GM12878 (cell line): ENCODE results near the gene KIAA1217. TPM values are rescaled to one million over a fixed set of nuclear protein-coding genes. Genes with fewer than 3 reads are reported as not detected.

Source experiments
- ATAC-seq: fragments of 200-7000 bp; cut with Tn5 transposase; 3 replicates; pipeline ENCODE4 v1.9.1; 2020; ENCODE audit warnings: mild to moderate bottlenecking, moderate library complexity
- BruUV-seq: library from RNA; stranded (reverse); fragments of 400-500 nt; replicated peaks from 2 replicates; lab custom pipeline; 2021; lab: Mats Ljungman, UMichigan
- CTCF ChIA-PET: fragments of 300-600 bp; sonication (Branson Sonifier 250); formaldehyde crosslinking; extraction: SDS; loops from one replicate; lab custom pipeline; 2021; ENCODE audit warnings: inconsistent platforms; lab: Yijun Ruan, JAX
- POLR2A ChIA-PET: fragments of 350-600 bp; formaldehyde crosslinking; extraction: SDS; loops from one replicate; lab custom pipeline; 2021; ENCODE audit warnings: inconsistent platforms; lab: Charles Lee
- RAD21 ChIA-PET: fragments of 300-600 bp; sonication (Branson Sonifier 250); formaldehyde crosslinking; loops from one replicate; lab custom pipeline; 2023; ENCODE audit warnings: antibody characterized with exemption; ENCODE audit not compliant: unreplicated experiment; lab: Charles Lee
- SMC1A ChIA-PET: fragments of 300-600 bp; sonication (Branson Sonifier 250); formaldehyde crosslinking; loops from one replicate; lab custom pipeline; 2023; ENCODE audit not compliant: unreplicated experiment, uncharacterized antibody; lab: Charles Lee
- DNase-seq: peaks from one replicate; pipeline ENCODE4 v3.0.0-alpha.2; 2011; ENCODE audit warnings: low read depth, low spot score
- FAIRE-seq: peaks from 3 replicates; lab custom pipeline; 2011; peaks lifted over from hg19 to GRCh38; lab: Jason Lieb, UNC
- H2AFZ ChIP-seq: 2 replicates; pipeline ENCODE4 v1.6.0; 2011; ENCODE audit warnings: low read depth, low read length, control low read depth; ENCODE audit not compliant: control insufficient read depth
- H3K27ac ChIP-seq: 2 replicates; pipeline ENCODE4 v1.5.1; 2011; ENCODE audit warnings: control low read depth; ENCODE audit not compliant: control insufficient read depth, insufficient read depth
- H3K27me3 ChIP-seq, 2 experiments: replicated peaks in 1 of 2; 2 replicates each; pipeline versions ENCODE4 v1.6.0 to v1.6.1; 2011; ENCODE audit warnings: low read length in 1 of 2; ENCODE audit not compliant: control insufficient read depth in 2 of 2, insufficient read depth in 2 of 2
- H3K36me3 ChIP-seq, 2 experiments: 2 replicates each; pipeline ENCODE4 v1.5.1; 2011; ENCODE audit warnings: low read length in 1 of 2; ENCODE audit not compliant: control insufficient read depth in 2 of 2, insufficient read depth in 2 of 2
- H3K4me1 ChIP-seq: 2 replicates; pipeline ENCODE4 v1.6.1; 2011; ENCODE audit warnings: mild to moderate bottlenecking, low read length, moderate library complexity, mixed read lengths; ENCODE audit not compliant: control insufficient read depth, insufficient read depth
- H3K4me2 ChIP-seq: 2 replicates; pipeline ENCODE4 v1.6.0; 2011; ENCODE audit warnings: control low read depth; ENCODE audit not compliant: control insufficient read depth, insufficient read depth
- H3K4me3 ChIP-seq: fragments of 200-600 bp; sonication (generic); 2 replicates; pipeline ENCODE4 v1.5.1; 2016
- H3K79me2 ChIP-seq: 2 replicates; pipeline ENCODE4 v1.6.0; 2011; ENCODE audit warnings: low read length; ENCODE audit not compliant: control insufficient read depth, insufficient read depth
- H3K9ac ChIP-seq: 2 replicates; pipeline ENCODE4 v1.8.0; 2011; ENCODE audit warnings: low read length, control low read depth, mixed read lengths; ENCODE audit not compliant: control insufficient read depth, insufficient read depth
- H3K9me3 ChIP-seq: replicated peaks from 3 replicates; pipeline ENCODE4 v1.5.1; 2011; ENCODE audit warnings: mild to moderate bottlenecking, low read length; ENCODE audit not compliant: control insufficient read depth, insufficient read depth
- H4K20me1 ChIP-seq: 2 replicates; pipeline ENCODE4 v1.6.0; 2011; ENCODE audit not compliant: control insufficient read depth, insufficient read depth
- ATF7 ChIP-seq: fragments of 450-650 bp; IDR thresholded peaks from 2 replicates; pipeline ENCODE4 v1.6.1; 2016; ENCODE audit warnings: low read depth, mild to moderate bottlenecking
- FOXM1 ChIP-seq: IDR thresholded peaks from 2 replicates; pipeline ENCODE4 v1.6.1; 2012; ENCODE audit warnings: low read depth, mild to moderate bottlenecking, inconsistent platforms, low read length, moderate library complexity
- IRF3 ChIP-seq: fragments of 450-650 bp; IDR thresholded peaks from 2 replicates; pipeline ENCODE4 v1.6.1; 2014; ENCODE audit warnings: mild to moderate bottlenecking
- RCOR1 ChIP-seq: conservative IDR thresholded peaks from 2 replicates; pipeline ENCODE4 v1.6.1; 2012; ENCODE audit warnings: low read depth, low read length, improper control_type of control experiment
- RFX5 ChIP-seq: IDR thresholded peaks from 2 replicates; pipeline ENCODE4 v1.6.1; 2011; ENCODE audit warnings: low read depth, low read length, improper control_type of control experiment
- YY1 ChIP-seq: IDR thresholded peaks from 2 replicates; pipeline ENCODE4 v1.6.1; 2011; ENCODE audit warnings: low read depth, mild to moderate bottlenecking, low read length
- WGBS: methylation state at CpG from one replicate; pipeline ENCODE4 v1.1.6; 2016; ENCODE audit warnings: low lambda C conversion rate; ENCODE audit not compliant: insufficient replicate concordance, insufficient coverage; ENCODE audit errors: missing lambda C conversion rate; 5-methylcytosine and 5-hydroxymethylcytosine counted together
- in situ Hi-C: fragments of 300-500 bp; cut with MboI; formaldehyde crosslinking; loops from 9 replicates; pipeline ENCODE4 v1.14.3; 2018; ENCODE audit warnings: mixed read lengths
- intact Hi-C: fragments of 100-400 bp; cut with micrococcal nuclease; formaldehyde crosslinking; loops from one replicate; pipeline ENCODE4 v1.14.2; 2022; ENCODE audit not compliant: unreplicated experiment
- polyA plus RNA-seq, 11 experiments: library from polyadenylated mRNA; depleted of rRNA in 4 of 11; unstranded in 6 of 11; stranded (reverse) in 5 of 11; fragments of >200 nt; fragmentation: Nextera tagmentation in 4 of 11; fragmentation: Illumina TruSeq in 1 of 11; extraction: Ambion mirVana in 4 of 11; extraction: Trizol in 1 of 11; gene quantifications; 1 replicate in 1 of 11; 2 replicates in 10 of 11; pipeline versions ENCODE4 v1.2.1 to v1.2.3, GENCODE V29; 2011 to 2016; ENCODE audit warnings: inconsistent platforms in 2 of 11, missing spikeins in 2 of 11, low read depth in 1 of 11
- total RNA-seq, 4 experiments: library from RNA; depleted of rRNA in 3 of 4; stranded (reverse); fragments of >200 nt in 3 of 4; fragmentation: Illumina TruSeq in 1 of 4; extraction: Trizol in 1 of 4; gene quantifications; 2 replicates each; pipeline versions ENCODE4 v1.2.1 to v1.2.3, GENCODE V29; 2013 to 2021

Gene KIAA1217
- total and polyA plus RNA-seq, 10 of the 15 experiments (the other 5 are each of a cell fraction or from before 2014, with no cell fraction given): 0.57 to 3.8 (median 2.1) TPM

GRCh38 chr10:24261627-24262026, 52.7 kb downstream of the KIAA1217 start (continued):
- TF ChIP-seq IRF3: no peak

GRCh38 chr10:24262929-24263590, 54.1 kb downstream of the KIAA1217 start:
- Histone ChIP-seq H3K4me3 (no peak overlapping the region), H2AFZ (no peak overlapping the region), H3K27ac (no peak overlapping the region), H3K9ac (no peak overlapping the region), H3K27me3 (no peaks in the 10 kb centered on the region), H3K36me3 (no peaks in the 10 kb centered on the region), H3K4me1 (no peaks in the 10 kb centered on the region), H3K9me3 (no peaks in the 10 kb centered on the region; the same call in 2 of the 3 replicates), H3K79me2 (no peaks in the 10 kb centered on the region), H3K4me2 (no peak overlapping the region)
- no peak for ATAC-seq
- intact Hi-C loops (no loop called here), in situ Hi-C loops (no loop called here)
- 79% methylated on average over 7 of the region's 7 CpGs for WGBS
- no peak for FAIRE-seq
- BruUV-seq: no TSS peak
- RAD21 ChIA-PET: no interaction called here
- POLR2A ChIA-PET: interaction anchor here (0.5 kb wide), 1 partner anchor 14 kb away, joined by 6 read pairs; no protein-coding TSS in a partner anchor
- SMC1A ChIA-PET: interaction anchor here (0.6 to 1.8 kb wide), 2 partner anchors 8 to 1097 kb away, joined by 3 to 5 read pairs; no protein-coding TSS in a partner anchor
- CTCF ChIA-PET: no interaction called here
- TF ChIP-seq RFX5 (no peak), ATF7 (no peak), RCOR1 (no peak), YY1 (no peak), FOXM1 (no peak)
- TF ChIP-seq, all 136 proteins: peak for 0
- no peaks in the 10 kb centered on the region for H4K20me1 ChIP-seq
- DNase-seq: no peak
